Chondrocyte (in vitro differentiated cells): ENCODE measurements around the gene ASCC1. TPM values are rescaled to one million over a fixed set of nuclear protein-coding genes. Genes with fewer than 3 reads are reported as not detected.

Experiments used
- DNase-seq: peaks from one replicate; pipeline ENCODE4 v3.0.0; 2021; ENCODE audit warnings: mixed read lengths, low spot score
- H3K27ac Mint-ChIP-seq: one replicate; pipeline ENCODE4 v1.8.0; 2021; ENCODE audit warnings: mild to moderate bottlenecking, moderate library complexity, mixed read lengths; ENCODE audit not compliant: unreplicated experiment
- H3K27me3 Mint-ChIP-seq: 2 replicates; pipeline ENCODE4 v1.8.0; 2021; ENCODE audit warnings: low read depth, mixed read lengths
- H3K36me3 Mint-ChIP-seq: 2 replicates; pipeline ENCODE4 v1.8.0; 2021; ENCODE audit warnings: low read depth, mixed read lengths
- H3K4me1 Mint-ChIP-seq: 2 replicates; pipeline ENCODE4 v1.8.0; 2021; ENCODE audit warnings: low read depth, mild to moderate bottlenecking, mixed read lengths
- H3K4me3 Mint-ChIP-seq: one replicate; pipeline ENCODE4 v1.8.0; 2021; ENCODE audit warnings: mild to moderate bottlenecking, moderate library complexity, mixed read lengths; ENCODE audit not compliant: unreplicated experiment
- H3K9me3 Mint-ChIP-seq: 2 replicates; pipeline ENCODE4 v1.8.0; 2021; ENCODE audit warnings: low read depth, mixed read lengths
- total RNA-seq: library from RNA; stranded (reverse); gene quantifications from 3 replicates; pipeline ENCODE4 v1.2.1, GENCODE V29; 2021
- TF ChIP-seq, protein P1 (sequence below): fragments of 200-600 bp; sonication (generic); IDR thresholded peaks from 2 replicates; pipeline ENCODE4 v1.5.0; 2021; ENCODE audit warnings: antibody characterized with exemption, mild to moderate bottlenecking, moderate library complexity

The ASCC1 gene
- total RNA-seq, 1 donor from 2014 or later = 36.8 TPM

DNA sequence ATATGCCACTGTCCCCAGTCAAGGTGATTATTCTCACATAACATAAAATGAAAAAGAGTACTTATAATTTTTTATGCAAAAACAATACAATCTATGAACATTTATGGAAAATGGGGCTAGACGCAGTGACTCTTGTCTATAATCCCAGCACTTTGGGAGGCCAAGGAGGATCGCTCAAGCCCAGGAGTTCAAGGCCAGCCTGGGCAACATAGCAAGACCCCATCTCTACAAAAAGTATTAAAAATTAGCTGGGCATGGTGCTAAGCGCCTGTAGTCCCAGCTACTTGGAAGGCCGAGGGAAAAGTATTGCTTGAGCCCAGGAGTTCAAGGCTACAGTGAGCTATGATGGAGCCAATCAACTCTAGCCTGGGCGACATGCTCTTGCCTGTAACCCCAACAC is 14.8 kb downstream of the ASCC1 start:
- no peak overlapping the region for H3K27ac Mint-ChIP-seq
- peaks cover 17% of the 10 kb centered on the region for H3K36me3 Mint-ChIP-seq
- no peak overlapping the region for H3K4me3 Mint-ChIP-seq
- no peaks in the 10 kb centered on the region for H3K9me3 Mint-ChIP-seq
- TF ChIP-seq, protein P1, sequence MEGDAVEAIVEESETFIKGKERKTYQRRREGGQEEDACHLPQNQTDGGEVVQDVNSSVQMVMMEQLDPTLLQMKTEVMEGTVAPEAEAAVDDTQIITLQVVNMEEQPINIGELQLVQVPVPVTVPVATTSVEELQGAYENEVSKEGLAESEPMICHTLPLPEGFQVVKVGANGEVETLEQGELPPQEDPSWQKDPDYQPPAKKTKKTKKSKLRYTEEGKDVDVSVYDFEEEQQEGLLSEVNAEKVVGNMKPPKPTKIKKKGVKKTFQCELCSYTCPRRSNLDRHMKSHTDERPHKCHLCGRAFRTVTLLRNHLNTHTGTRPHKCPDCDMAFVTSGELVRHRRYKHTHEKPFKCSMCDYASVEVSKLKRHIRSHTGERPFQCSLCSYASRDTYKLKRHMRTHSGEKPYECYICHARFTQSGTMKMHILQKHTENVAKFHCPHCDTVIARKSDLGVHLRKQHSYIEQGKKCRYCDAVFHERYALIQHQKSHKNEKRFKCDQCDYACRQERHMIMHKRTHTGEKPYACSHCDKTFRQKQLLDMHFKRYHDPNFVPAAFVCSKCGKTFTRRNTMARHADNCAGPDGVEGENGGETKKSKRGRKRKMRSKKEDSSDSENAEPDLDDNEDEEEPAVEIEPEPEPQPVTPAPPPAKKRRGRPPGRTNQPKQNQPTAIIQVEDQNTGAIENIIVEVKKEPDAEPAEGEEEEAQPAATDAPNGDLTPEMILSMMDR = no peak
- no peaks in the 10 kb centered on the region for H3K27me3 Mint-ChIP-seq
- H3K4me1 Mint-ChIP-seq = no peaks in the 10 kb centered on the region
- DNase-seq = no peak

DNA sequence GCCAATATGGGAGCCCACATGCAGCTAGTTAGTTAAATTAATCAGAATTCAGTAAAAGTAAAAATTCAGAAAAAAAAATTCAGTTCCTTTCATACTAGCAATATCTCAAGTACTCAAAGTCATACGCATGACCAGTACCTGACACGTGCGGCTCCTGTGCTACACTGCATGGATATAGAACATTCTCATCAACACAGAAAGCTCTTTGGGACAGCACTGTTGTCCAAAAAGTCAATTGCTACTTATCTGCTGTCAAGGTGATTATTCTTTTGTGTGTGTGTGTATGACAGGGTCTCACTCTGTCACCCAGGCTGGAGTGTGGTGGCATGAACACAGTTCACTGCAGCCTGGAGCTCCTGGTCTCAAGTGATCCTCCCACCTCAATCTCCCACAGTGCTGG is 15.2 kb downstream of the ASCC1 start:
- TF ChIP-seq, protein P1 = no peak
- H3K4me1 Mint-ChIP-seq = no peaks in the 10 kb centered on the region
- no peaks in the 10 kb centered on the region for H3K9me3 Mint-ChIP-seq
- H3K27me3 Mint-ChIP-seq = no peaks in the 10 kb centered on the region
- peaks cover 19% of the 10 kb centered on the region for H3K36me3 Mint-ChIP-seq
- H3K4me3 Mint-ChIP-seq = no peak overlapping the region
- DNase-seq = no peak
- no peak overlapping the region for H3K27ac Mint-ChIP-seq

DNA sequence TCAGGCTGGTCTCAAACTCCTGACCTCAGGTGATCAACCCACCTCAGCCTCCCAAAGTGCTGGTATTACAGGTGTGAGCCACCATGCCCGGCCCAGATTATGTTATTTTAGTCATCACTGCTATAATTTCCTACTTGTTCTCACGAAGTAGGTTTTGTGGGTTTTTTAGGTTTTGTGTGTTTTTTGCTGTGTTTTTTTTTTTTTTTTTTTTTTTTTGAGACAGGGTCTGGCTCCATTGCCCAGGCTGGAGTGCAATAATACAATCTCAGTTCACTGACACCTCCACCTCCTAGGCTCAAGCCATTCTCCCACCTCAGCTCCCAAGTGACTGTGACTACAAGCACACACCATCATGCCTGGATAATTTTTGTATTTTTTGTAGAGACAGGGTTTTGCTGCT is 21.1 kb downstream of the ASCC1 start:
- H3K4me1 Mint-ChIP-seq = no peaks in the 10 kb centered on the region
- TF ChIP-seq, protein P1 = no peak
- no peak overlapping the region for H3K4me3 Mint-ChIP-seq
- DNase-seq = no peak
- H3K27me3 Mint-ChIP-seq = no peaks in the 10 kb centered on the region
- peaks cover 10% of the 10 kb centered on the region for H3K36me3 Mint-ChIP-seq
- H3K27ac Mint-ChIP-seq = no peak overlapping the region
- no peaks in the 10 kb centered on the region for H3K9me3 Mint-ChIP-seq

DNA sequence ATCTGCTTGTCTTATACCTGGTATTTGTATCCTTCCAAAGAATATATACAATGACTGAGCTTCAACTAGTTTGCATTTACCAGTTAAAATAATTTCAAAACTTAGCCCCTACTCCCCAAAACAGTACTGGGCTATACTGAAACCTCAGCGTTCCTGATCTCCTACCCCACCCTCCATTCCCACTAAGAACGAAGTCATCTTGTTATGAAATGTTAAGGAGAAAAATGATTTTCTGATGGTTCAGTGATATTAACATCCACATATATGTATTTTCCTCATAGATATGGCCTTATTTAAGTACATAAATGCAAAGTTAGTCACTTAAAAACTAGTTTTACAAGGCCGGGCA is 29.1 kb downstream of the ASCC1 start:
- Mint-ChIP-seq H3K4me1 (peaks cover 6% of the 10 kb centered on the region), H3K36me3 (peaks cover 19% of the 10 kb centered on the region), H3K9me3 (peaks cover 10% of the 10 kb centered on the region), H3K27ac (no peak overlapping the region), H3K27me3 (no peaks in the 10 kb centered on the region), H3K4me3 (no peak overlapping the region)
- DNase-seq = no peak
- TF ChIP-seq, protein P1 = no peak

DNA sequence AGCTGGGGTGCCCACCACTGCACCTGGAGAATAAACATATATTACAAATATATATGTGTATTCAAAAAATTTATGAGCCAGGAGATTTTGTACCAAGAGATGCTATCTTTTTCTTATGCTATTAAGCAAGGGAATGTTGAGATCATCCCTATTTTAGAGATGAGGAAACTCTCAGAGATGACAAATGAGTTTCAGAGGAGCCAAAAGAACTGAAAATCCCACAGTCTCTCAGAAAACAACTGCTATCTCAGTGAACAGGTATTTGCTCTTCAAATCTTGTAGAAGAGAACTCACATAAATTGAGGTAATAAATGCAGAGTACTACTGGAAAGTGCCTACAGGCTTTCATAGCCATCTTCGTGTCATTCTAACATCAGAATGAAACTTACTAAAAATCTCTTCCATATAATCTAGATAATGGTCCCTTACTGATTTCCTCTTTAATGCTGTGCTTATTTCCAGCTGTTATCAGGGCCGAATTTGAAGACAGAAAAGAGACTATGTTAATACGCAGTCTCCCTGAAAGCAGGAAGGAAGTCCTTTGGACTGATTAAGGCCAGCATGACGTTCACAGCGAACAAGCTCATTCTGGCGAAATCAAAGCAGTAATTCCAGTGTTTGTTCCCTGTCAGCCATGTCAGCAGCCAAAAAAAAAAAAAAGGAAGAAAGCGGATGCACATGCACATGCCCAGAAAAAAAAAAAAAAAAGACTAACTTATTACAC is 29.7 kb downstream of the ASCC1 start:
- H3K27me3 Mint-ChIP-seq = no peaks in the 10 kb centered on the region
- DNase-seq = no peak
- TF ChIP-seq, protein P1 = no peak
- H3K36me3 Mint-ChIP-seq = peaks cover 17% of the 10 kb centered on the region
- no peak overlapping the region for H3K4me3 Mint-ChIP-seq
- H3K9me3 Mint-ChIP-seq = peaks cover 10% of the 10 kb centered on the region
- peaks cover 6% of the 10 kb centered on the region for H3K4me1 Mint-ChIP-seq
- no peak overlapping the region for H3K27ac Mint-ChIP-seq
